ENCODE measurements around the gene PORCN. TPM values are rescaled to one million over a fixed set of nuclear protein-coding genes. Genes with fewer than 3 reads are reported as not detected.

Gene PORCN
- total RNA-seq, 1 experiment from 2014 or later = 16.4 TPM

- ATAC-seq (peak; percentile 93), DNase-seq (ENCODE audit: low spot score) (peak; percentile 57)
- Mint-ChIP-seq H3K9me3 (no peaks in the 10 kb centered on the region), H3K27ac (no peak overlapping the region), H3K4me3 (no peak overlapping the region), H3K27me3 (ENCODE audit: low read depth) (no peaks in the 10 kb centered on the region), H3K4me1 (no peaks in the 10 kb centered on the region), H3K36me3 (no peaks in the 10 kb centered on the region)
- CTCF ChIA-PET = interaction anchor here (0.7 to 2.6 kb wide), 9 partner anchors 10 to 467 kb away, joined by 3 to 35 read pairs (median 5); partner anchors contain the start of genes SLC38A5 and TBC1D25
- TF ChIP-seq GRHL2 (CRISPR knock-in tag; IDR thresholded peaks at IDR 0.05; ENCODE audit: insufficient replicate concordance, severe bottlenecking) = no peak
- no peak for TF ChIP-seq HMGXB4 (CRISPR knock-in tag; IDR thresholded peaks at IDR 0.05)
- TF ChIP-seq JAZF1 (CRISPR knock-in tag; IDR thresholded peaks at IDR 0.05) = no peak
- TF ChIP-seq ZNF671 (CRISPR knock-in tag; IDR thresholded peaks at IDR 0.05) = no peak
- TF ChIP-seq SOX15 (CRISPR knock-in tag; IDR thresholded peaks at IDR 0.05) = no peak
- no peak for TF ChIP-seq SMAD4 (CRISPR knock-in tag; IDR thresholded peaks at IDR 0.05)
- no peak for TF ChIP-seq ATF2 (CRISPR knock-in tag; IDR thresholded peaks at IDR 0.05; ENCODE audit: borderline replicate concordance, low read depth)
- TF ChIP-seq ZNF532 (CRISPR knock-in tag; IDR thresholded peaks at IDR 0.05; ENCODE audit: borderline replicate concordance) = no peak
- TF ChIP-seq ZNF396 (CRISPR knock-in tag; IDR thresholded peaks at IDR 0.05; ENCODE audit: borderline replicate concordance) = no peak
- no peak for TF ChIP-seq E2F1 (CRISPR knock-in tag; IDR thresholded peaks at IDR 0.05)
- TF ChIP-seq ATF3 (CRISPR knock-in tag; conservative IDR thresholded peaks at IDR 0.05) = no peak
- no peak for TF ChIP-seq PREB (CRISPR knock-in tag; IDR thresholded peaks at IDR 0.05; ENCODE audit: borderline replicate concordance)
- no peak for TF ChIP-seq FOXP4 (CRISPR knock-in tag; IDR thresholded peaks at IDR 0.05)
- POLR2A ChIA-PET = no interaction called here
Measured at GRCh38 chrX:48493890-48494364, 14.9 kb upstream of the PORCN start.

Data from WTC11 (cell line).